ENCODE measurements around the gene MFSD2B.
"Not testable (repeated sequence)": the region's sequence is repeated elsewhere in the genome, so short reads cannot be mapped to it uniquely, and the experiment has no call there.

The MFSD2B gene, protein sequence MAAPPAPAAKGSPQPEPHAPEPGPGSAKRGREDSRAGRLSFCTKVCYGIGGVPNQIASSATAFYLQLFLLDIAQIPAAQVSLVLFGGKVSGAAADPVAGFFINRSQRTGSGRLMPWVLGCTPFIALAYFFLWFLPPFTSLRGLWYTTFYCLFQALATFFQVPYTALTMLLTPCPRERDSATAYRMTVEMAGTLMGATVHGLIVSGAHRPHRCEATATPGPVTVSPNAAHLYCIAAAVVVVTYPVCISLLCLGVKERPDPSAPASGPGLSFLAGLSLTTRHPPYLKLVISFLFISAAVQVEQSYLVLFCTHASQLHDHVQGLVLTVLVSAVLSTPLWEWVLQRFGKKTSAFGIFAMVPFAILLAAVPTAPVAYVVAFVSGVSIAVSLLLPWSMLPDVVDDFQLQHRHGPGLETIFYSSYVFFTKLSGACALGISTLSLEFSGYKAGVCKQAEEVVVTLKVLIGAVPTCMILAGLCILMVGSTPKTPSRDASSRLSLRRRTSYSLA

DNA sequence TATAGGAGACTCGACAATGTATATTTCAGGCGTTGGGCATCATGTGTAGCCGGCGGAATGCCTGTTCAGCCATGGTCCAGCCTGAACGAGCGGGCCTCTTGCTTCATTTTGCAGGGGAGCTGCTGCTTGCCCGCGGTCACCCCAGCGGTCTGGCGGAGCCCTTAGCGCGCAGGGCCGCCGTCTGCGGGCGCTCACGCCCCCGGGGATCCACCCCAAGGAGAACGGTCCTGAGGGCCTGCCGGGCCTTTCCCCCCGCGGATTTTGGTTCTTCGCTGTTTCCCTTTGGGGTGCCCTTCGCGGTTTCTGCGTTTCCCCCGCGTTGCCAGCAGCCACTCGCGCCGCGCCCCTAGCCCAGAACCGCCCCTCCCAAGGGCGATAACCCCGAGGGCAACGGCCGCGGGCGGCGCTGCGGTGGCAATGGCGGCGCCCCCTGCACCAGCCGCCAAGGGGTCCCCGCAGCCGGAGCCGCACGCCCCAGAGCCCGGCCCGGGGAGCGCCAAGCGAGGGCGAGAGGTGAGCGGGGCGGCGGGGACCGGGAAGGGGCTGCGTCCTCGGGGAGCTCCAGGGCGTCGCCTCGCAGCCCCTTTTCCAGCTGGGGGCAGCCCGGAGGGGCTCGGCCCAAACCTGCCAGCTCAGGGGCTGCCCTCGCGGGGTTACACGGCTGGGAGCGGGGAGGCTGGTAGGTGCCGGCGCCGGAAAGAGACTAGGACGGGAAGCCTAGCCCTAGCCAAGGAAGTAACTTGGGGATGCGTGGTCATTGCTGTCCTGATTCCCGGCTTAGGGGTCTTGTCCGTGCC, at the start of gene MFSD2B:
MFSD2B (plus strand) TSS at position 406 of the 797 bp plus-strand sequence; CDS start at position 418, 12 bp downstream.
- FAIRE-seq: no peak

DNA sequence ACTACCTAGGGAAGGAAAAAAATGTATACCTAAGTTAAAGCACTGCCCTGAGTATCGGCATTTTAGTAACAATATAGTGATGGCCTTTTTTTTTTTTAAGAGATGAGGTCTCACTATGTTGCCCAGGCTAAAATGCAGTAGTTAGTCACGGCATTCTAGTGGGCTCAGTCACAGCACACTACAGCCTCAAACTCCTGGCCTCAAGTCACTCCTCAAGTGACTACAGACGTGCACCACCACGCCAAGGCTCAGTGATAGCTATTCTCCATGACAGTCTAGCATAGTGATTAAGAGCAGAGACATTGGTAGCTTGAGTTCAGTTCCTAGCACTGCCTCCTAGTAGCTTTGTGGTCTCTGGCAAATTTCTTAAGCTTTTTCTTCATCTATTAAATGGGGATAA, 42.0 kb upstream of the MFSD2B start:
- no peak for FAIRE-seq

DNA sequence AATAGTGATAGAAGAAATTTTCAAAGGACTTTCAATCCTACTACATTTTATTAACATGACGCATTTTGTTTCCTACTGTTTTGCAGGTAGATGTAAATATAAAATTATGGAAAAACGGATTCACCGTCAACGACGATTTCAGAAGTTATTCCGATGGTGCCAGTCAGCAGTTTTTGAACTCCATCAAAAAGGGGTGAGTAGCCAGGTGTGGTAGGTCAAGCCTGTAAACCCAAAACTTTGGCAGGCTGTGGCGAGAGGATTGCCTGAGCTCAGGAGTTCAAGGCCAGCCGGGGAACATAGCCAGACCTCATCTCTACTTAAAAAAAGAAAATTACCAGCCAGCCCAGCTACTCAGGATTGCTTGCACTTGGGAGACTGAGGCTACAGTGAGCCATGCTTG, 33.0 kb upstream of the MFSD2B start:
- FAIRE-seq: no peak

DNA sequence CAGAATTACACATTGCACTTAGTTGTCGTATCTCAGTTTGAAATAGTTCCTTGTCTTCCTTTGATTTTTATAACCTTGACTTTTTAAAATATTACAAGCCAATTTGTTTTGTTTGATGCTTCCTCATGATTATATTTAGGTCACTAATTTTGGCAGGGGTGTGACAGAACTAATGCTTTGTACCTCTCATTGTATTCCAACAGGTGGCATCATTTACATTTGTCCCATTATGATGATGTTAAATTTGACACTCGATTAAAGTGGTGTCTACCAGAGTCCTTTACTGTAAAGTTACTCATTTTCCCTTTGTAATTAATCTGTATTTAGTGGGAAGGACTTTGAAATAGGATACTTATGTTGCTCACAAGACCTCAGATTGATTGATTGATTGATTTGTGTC, 21.5 kb upstream of the MFSD2B start:
- peak; percentile 68 for FAIRE-seq

DNA sequence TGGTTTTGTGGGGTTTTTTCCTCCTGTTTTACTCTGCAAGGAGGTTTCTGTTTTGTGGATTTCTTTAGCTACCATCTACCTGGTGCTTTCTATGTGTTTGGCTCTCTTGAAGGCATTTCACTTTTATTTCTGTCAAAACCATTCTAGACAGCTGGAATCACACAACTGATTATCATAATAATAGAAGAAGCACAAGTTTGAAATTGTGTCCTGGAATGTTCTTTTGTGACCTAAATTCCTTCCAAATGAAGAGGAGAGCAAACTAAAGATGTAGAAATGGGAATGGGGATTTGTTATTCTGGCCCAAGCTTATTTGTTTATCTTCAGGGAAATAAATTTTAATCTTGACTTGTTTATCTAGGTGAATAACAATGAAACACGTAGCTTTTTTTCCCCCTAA, 17.0 kb upstream of the MFSD2B start:
- FAIRE-seq: no peak

DNA sequence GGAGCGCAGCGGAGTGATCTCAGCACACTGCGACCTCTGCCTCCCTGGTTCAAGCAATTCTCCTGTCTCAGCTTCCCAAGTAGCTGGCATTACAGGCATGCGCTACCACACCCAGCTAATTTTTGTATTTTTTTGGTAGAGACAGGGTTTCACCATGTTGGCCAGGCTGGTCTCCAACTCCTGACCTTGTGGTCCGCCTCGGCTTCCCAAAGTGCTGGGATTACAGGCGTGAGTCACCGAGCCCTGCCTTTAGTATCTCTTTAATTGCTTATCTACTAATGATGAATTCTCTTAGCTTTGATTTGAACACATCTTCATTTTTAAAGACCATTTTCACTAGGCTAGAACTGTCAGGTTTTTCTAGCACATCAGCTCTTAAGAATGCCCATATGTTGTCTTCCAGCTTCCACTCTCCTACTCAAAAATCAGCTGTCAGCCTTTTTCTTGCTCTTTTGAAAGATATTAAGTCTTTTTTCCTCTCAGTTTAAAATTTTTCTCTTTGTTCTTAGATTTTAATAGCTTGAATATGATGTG, 16.1 kb upstream of the MFSD2B start:
- FAIRE-seq: no peak

DNA sequence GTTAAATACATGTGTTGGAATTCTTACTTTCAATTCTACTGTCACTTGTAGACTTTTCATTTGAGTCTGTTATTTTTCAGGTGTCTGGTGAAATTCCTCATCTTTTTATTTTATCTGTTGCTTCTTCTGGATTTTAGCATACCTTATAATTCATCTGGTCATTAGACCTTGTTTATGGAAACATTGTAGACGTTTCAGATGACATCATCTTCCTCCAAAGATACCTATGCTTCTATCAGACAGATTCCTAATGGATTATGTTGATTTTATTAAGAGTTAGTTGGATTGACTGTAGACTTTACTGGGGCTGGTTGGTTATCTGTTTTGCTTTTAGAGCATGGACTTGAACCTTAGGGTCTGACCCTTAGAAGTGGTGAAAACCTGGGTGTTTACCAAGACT, 15.3 kb upstream of the MFSD2B start:
- FAIRE-seq: no peak

DNA sequence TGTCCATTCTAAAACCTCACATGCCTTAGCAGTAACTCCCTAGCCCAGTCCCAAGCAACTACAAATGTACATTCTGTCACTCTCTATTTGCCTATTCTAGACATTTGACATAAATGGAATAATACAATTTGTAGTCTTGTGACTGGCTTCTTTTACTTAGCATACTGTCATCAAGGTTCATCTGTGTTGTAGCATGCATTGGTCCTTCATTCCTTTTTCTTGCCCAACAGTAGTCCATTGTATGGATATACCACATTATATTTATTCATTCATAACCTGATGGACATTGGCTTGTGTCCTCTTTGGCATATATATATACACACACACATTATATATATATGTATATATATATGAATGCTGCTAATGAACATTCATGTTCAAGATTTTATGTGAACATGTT, 2.2 kb upstream of the MFSD2B start:
- FAIRE-seq: no peak

DNA sequence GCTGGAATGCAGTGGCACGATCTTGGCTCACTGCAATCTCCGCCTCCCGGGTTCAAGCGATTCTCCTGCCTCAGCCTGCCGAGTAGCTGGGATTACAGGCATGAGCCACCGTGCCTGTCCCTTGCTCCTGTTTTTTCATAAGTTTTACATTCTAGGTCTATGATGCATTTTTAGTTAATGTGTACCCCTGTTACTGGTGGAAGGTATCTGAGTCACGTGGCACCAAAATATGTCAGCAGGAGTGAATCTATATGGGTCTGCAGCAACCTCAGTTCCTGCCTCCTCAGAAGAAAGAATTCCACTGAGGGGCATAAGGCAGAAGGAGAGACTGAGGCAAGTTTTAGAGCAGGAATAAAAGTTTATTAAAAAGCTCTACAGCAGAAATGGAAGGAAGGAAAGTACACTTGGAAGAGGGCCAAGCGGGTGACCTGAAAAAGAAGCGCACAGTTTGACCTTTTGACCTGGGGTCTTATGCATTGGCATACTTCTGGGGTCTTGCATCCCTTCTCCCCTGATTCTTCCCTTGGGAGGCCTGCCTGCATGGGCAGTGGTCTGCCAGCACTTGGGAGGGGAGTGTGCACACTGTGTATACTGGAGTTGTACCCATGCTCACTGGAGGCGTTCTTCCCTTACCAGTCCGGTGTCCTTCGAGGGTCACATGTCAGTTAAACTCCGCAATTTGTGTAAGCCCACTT, 1.1 kb upstream of the MFSD2B start:
- no peak for FAIRE-seq

DNA sequence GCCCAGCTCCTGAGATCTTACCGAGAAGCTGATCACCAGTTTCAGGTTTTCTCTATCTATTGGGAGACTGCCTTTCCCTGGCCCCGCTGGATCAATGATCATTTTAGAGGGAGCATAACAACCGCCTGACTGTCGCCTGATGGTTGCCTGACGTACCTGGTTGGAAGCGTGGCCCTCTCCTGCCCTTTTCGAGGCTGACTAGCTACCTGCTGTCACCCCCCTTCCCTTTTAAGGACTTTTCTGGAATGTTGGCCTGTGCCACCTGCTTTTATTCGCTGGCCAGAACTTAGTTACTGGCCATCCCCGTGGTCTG, 562 bp upstream of the MFSD2B start:
- FAIRE-seq: no peak

DNA sequence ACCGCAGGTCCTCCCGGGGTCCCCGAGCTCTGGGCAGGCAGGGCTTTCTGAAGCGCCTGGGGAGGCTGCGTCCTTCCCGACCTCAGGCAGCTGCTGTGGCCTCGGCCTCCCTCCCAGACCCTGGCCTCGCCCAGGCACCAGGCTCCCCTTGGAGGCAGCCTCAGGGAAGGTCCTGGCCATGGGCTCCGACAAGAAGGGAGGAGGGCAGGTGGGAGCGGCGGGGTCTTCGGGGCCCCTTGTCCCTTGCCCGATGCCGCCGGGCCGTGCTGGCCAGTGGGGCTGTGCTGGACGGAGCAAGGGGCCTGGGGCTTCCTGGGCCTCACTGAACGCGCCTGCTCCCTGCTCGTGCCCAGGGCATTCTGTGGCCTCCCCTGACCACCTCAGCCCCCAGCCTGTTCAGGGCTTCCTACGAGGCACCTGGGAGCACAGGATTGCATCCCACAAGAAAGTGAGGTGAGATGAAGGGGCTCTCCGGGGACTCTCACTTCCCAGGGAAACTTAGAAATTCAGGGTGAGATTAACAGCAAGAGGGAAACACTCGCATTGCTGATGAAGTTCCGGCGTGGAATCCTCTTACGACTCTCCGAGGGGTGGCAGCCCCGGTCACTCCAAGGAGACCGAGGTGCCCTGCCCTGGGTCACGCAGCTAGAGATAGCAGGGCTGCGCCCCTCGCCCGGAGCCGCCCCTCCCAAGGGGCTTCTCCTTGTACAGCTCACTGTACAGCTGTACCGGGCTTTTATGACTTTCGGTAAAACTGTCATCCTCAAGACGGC, 778 bp downstream of the MFSD2B start:
- no peak for FAIRE-seq

DNA sequence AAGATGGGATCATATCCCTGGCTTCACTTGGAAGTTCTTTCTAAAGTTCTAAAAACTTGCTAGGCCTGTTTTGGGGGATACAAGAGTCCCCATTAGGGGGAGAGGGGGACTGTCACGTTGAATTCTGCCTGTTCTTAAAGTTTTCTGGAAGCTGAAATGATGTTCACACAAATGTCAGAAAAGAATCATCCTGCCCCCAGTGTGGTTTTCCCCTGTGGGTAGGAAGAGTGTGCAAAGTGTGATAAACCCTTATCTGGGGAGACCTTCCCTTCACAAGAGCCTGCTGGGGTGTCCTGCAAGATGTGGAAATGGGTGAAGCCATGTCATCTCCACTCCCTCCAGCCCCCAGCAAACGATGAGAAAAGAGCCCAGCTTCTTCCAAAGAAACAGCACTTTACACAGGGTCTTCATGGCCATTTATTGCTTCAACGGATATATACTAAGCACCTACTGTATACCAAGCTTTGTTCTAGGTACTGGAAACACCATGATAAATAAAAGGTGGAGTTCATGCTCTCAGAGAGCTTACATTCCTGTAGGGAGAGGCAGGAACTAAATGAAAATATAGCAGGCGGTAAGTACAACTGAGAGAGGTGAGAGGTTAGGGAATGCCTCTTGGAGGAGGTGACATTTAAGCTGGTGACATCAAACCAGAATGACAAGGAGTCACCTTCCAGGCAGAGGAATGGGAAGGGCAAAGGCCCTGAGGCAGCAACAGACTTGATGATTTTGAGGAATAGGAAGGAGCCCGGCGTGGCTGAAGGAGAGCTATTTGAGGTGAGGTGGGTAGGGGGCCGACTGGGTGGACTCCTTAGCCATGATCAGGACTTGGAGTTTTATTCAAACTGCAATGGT, 1.6 kb downstream of the MFSD2B start:
- no peak for FAIRE-seq

DNA sequence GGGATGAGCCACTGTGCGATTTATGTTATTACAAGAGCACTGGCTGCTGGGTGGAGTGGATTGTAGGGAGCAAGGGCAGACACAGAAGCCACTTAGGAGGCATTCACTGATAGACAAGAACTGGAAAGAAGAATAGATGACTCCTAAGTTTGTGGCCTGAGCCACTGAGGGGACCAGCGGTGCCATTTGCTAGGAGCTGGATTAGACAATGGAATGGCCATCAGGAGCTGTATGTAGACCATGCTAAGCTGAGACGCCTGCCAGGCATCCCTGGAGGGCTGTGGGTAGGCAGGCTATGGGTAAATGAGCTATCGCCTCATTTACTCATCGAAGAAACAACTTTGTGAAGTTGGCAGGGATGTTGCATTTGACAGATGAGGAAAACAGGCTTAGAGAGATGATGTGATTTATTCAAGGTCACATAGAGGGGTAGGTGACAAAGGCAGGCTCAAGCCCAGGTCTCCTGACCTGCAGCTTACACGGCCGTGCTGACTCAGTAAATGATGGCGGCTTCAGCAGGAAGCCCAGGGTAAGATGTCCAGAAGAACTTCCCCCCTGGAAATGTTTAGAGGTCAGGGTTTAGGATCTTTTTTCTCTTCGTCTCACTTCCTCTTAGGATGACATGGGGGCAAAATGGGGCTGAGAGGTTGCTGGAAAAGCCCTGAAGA, 2.8 kb downstream of the MFSD2B start:
- FAIRE-seq: no peak

DNA sequence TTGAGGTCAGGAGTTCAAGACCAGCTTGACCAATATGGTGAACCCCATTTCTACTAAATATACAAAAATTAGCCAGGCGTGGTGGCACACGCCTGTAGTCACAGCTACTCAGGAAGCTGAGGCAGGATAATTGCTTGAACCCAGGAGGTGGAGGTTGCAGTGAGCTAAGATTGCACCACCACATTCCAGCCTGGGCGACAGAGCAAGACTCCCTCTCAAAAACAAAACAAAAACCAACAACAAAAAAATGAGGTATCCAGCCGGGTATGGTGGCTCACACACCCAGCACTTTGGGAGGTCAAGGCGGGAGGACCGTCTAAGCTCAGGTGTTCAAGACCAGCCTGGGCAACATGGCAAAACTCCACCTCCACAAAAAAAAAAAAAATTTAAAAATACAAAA, 5.0 kb downstream of the MFSD2B start:
- FAIRE-seq: not testable (repeated sequence)

DNA sequence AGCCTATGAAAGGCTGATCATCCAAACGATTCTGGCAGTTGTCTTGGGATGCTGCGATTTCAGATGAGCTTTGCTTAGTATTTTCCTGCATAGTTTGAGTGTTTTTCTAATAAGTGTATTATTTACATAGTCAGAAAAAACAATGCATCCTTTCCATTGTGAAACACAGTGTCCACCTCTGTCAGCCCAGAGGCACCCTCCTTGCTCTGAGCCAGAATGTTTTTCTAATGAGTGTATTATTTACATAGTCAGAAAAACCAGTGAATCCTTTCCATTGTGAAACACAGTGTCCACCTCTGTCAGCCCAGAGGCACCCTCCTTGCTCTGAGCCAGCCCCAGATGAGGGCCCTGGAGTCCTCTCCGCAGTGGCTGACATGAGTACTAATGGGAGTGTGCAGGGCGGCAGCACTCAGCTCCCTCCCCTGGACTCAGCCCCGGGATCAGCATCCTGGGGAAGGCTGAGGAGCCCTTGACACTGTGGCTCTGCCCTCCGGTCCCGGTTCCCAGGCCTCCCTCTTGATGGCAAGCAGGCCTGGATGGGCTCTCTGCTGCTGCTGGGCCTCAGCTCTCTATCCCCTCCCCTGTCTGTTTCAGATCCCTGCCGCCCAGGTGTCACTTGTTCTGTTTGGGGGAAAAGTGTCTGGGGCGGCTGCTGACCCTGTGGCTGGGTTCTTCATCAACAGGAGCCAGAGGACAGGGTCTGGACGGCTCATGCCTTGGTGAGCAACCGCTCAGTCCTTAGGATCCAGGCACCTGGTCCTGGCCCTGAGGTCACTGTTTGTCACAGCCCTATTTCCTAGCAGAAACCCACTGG, 5.9 kb downstream of the MFSD2B start:
- FAIRE-seq: no peak

DNA sequence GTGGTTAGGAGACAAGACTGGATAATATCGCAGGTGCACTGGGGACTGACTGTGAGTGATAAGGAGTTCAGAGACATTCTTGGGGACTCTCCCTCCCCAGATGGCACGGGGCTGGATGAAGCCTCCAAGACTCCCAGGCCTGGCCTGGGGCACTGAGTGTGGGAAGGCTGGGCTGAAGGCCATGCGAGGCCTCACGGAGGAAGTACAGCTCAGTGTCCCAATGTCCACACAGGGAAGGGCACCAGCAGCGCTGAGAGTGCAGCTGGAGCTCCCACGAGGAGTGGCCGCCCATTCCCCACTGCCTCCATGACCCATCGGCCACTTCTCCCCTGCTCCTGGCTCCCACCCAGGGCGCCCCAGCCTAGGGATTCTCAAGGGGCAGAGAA, 6.5 kb downstream of the MFSD2B start:
- no peak for FAIRE-seq

DNA sequence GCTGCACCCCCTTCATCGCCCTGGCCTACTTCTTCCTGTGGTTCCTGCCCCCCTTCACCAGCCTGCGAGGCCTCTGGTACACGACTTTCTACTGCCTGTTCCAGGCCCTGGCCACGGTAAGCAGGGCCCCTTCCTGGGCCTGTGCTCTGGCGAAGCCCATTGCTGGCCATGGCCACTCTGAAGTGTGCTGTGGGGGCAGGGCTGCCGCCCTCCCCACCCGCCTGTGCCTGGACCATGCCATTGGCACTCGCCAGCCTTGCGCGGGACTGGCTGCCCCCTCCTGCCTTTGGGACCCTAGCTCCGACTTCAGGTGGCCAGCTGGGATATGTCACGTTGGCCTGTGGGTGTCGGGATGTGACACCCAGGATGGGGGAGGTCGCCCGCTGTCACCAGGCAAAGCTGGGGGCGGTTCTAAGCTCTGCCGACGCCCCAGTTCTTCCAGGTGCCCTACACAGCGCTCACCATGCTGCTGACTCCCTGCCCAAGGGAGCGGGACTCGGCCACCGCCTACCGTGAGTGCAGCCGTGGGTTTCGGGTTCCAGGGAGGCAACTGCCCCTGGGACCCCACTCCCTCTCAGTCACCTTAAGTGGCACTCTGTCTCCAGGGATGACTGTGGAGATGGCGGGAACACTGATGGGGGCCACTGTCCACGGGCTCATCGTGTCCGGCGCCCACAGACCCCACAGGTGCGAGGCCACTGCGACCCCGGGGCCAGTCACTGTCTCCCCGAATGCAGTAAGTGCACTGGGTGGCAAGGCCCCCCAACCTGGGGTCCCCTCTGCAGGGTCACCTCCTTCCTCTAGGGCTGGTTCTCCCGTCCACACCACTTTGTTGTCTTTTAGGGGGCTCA, 7.2 kb downstream of the MFSD2B start:
- no peak for FAIRE-seq

DNA sequence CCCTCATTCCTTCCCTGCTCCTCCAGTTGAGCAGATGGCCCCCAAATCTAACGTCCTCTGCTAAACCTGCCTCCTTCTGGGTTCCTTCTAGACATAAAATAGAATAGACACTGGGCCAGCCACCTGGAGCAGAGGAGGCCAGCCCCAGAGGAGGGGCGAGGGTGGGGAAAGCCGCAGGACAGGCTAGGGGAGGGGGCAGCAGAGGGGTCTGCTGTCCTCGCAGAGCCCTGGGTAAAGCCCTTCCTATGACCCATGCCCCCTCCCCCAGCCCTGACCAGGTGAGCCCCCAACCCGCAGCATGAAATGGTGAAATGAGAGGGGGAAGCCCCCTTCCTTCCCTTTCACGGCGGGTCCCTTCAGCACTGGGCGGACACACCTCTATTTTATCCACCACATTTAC, 7.8 kb downstream of the MFSD2B start:
- FAIRE-seq: no peak

DNA sequence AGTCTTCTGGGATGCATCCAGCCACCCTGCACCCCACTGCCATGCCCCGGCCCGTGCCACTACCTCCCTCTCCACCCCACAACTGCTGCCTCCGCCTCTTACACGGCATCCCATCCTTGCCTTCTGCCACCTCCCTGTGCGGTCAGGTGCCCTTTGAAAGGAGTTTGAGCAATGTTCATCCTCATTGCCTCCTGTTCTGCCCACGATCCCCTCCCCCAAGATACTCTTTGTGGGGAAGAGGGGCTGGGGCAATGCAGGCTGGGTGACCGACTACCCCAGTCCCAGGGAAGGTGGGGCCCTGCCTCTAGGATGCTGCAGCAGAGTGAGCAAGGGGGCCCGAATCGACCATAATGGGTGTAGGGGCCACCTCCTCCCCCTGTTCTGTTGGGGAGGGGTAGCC, 8.4 kb downstream of the MFSD2B start:
- FAIRE-seq: no peak
